ENCODE measurements around the gene SFTPA2. TPM values are rescaled to one million over a fixed set of nuclear protein-coding genes. Genes with fewer than 3 reads are reported as not detected.
"Not testable (repeated sequence)": the region's sequence is repeated elsewhere in the genome, so short reads cannot be mapped to it uniquely, and the experiment has no call there.

SFTPA2 gene
- total RNA-seq, 1 donor from 2014 or later = 0.08 TPM

DNA sequence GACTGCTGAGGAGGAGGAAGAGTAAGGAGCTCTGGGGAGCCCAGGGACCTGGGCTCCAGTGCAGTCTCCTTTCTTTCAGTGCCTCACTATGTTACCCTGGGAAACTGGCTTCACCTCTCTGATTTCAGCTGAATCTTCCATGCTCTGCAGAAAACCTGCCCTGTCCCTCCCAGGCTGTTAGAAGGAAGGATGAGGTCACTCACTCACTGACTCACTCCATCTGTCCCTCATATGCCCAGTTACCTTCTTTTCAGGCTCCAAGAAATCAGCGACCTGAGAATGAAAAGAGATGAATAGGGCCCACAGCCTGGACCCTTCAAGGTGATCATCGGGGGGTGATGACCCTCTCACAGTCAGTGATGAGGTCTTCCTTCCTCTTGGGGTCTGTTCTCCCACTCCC, 481 bp downstream of the SFTPA2 start:
- DNase-seq (ENCODE audit: low read depth) = no peak

DNA sequence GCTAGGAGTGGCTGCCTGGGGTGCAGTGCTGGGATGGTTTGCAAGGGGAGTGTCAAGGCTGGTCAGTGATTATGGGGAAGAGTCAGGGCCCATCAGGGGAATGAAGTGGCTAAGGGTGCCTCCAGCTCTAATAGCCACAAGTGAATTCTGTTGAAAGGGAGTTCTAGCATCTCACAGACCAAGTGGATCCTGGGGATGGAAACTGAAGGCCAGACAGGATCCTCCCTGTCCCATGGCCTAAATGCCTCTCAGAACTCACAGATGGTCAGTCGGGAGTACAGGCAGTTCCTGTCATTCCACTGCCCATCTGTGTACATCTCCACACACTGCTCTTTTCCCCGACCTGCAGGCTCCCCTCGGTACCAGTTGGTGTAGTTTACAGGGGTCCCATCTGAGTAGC, 3.2 kb downstream of the SFTPA2 start:
- not testable (repeated sequence) for DNase-seq (ENCODE audit: low read depth)

- DNase-seq (ENCODE audit: low read depth) = no peak
Measured at GRCh38 chr10:79555354-79556309, 4.6 kb downstream of the SFTPA2 start.

- peak; percentile 25 for DNase-seq (ENCODE audit: low read depth)
Measured at GRCh38 chr10:79552143-79552542, 8.1 kb downstream of the SFTPA2 start.

DNA sequence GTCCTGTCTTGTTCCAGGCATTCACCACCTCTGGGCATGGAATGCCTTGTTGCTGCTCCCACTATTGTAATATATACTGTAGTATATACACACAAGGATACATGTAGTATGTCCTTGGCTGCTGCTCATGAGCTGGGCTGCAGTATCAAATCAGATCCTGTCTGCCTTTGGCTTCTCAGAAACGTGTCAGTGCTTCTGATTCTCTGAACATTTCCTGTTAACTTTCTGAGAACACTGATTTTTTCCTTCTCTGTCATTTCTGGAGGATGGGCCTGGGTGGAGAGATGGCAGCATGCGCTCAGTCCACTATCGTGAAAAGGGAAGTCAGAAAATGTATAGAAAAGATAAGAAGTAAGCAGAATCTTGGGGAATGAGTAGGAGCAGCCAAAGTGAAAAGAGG, 12.2 kb downstream of the SFTPA2 start:
- no peak for DNase-seq (ENCODE audit: low read depth)

GRCh38 chr10:79547128-79547527, 13.1 kb downstream of the SFTPA2 start:
- DNase-seq (ENCODE audit: low read depth) = not testable (repeated sequence)

DNA sequence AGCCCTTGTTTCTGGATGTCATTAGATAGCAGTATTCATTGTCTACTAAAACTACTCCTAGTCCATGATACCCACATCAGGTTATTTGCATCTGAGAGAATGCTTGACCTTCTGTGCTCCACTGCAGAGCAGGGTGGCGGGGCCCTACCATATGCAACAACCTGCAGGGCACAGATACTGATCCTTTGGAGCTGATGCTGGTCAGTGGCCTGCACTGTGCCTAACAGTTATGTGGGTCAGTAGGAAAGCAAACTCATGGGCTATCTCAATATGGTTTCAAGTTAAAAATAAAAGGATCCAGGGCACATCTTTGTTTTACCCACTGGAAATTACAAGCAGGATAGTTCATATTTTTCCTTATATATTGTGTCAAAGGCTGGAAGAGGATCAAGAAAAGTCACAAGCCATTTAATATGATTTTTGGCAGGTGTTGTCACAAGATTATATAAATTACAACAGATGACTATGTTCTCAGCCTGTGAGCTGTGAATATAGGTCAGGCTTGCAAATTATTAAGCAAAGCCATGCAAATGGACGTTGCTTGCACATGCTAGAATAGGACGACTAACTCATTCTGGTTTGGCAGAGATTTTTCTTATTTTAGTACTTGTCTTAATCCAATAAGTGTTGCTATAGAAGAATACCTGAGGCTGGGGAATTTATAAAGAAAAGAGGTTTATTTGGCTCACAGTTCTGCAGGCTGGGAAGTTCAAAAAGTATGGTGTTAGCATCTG, 15.1 kb downstream of the SFTPA2 start:
- DNase-seq (ENCODE audit: low read depth) = not testable (repeated sequence)

DNA sequence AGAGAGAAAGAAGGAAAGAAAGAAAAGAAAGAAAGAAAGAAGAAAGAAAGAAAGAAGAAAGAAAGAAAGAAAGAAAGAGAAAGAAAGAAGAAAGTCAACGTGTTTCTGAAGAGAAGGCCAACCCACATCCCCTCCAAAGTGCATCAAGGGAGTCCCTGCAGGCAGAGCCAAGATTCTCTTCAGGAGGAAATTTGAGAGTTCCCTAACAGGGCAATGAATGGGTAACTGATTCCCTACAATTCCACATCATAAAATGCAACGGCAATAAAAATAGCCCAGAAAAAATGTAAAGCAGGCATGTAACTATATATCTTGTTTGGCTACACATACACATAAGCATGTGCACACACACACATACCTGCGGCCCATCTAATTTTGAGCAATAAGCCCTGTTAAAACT, 15.8 kb downstream of the SFTPA2 start:
- DNase-seq (ENCODE audit: low read depth) = not testable (repeated sequence)

GRCh38 chr10:79542626-79543025, 17.6 kb downstream of the SFTPA2 start:
- no peak for DNase-seq (ENCODE audit: low read depth)

- DNase-seq (ENCODE audit: low read depth) = not testable (repeated sequence)
Measured at GRCh38 chr10:79540930-79541329, 19.3 kb downstream of the SFTPA2 start.

DNA sequence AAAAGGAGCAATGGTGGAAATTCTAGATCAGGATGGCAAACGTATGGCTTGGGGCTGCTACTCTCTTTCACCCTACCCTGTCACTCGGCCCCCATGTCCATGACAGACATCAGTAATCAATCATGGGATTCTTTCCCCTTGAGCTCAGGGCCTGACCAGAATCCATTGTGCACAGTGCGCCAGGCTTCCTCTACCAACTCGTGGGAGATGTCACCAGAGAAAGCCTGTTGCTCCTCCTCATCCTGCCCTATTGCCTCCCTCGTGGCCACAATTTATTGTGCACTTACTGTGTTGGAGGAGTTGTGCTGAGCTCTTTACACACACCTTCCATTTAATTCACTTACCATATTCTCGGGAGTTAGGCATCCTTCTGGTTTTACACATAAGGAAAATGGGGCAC, 21.9 kb downstream of the SFTPA2 start:
- not testable (repeated sequence) for DNase-seq (ENCODE audit: low read depth)

DNA sequence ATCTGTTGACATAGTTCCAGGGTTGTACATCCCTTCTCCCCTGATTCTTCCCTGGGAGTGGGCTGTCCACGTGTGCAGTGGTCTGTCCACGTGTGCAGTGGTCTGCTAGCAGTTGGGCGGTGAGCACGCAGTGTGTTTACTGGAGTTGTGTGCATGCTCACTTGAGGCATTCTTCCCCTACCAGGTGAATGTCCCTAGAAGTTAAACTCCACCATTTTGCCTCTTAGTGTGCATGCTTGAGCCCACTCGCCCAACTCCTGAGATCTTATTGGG, 26.4 kb downstream of the SFTPA2 start:
- DNase-seq (ENCODE audit: low read depth) = not testable (repeated sequence)

DNA sequence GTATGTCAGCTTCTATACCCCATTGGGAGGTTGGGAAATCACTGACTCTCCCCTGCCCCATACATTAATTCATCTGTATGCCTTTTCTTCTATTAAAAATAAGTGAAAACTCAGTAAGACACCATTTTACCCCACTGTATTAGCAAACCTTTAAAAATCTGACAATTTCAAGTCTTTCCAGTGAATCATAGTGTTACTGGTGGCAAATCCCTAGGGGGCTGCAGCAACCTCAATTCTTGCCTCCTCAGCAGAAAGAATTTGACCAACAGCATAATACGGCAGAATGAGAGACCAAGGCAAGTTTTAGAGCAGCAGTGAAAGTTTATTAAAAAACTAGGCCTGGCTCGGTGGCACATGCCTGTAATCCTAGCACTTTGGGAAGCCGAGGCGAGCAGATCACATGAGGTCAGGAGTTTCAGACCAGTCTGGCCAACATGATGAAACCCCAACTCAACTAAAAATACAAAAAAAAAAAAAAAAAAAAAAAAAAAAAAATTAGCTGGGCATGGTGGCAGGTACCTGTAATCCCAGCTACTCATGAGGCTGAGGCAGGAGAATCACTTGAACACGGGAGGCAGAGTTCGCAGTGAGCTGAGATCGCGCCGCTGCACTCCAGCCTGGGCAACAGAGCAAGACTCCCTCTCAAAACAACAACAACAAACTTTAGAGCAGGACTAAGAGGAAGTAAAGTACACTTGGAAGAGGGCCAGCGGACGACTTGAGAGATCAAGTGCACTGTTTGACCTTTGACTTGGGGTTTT, 26.9 kb downstream of the SFTPA2 start:
- DNase-seq (ENCODE audit: low read depth) = peak; percentile 27

GRCh38 chr10:79528261-79528660, 31.9 kb downstream of the SFTPA2 start:
- not testable (repeated sequence) for DNase-seq (ENCODE audit: low read depth)

DNA sequence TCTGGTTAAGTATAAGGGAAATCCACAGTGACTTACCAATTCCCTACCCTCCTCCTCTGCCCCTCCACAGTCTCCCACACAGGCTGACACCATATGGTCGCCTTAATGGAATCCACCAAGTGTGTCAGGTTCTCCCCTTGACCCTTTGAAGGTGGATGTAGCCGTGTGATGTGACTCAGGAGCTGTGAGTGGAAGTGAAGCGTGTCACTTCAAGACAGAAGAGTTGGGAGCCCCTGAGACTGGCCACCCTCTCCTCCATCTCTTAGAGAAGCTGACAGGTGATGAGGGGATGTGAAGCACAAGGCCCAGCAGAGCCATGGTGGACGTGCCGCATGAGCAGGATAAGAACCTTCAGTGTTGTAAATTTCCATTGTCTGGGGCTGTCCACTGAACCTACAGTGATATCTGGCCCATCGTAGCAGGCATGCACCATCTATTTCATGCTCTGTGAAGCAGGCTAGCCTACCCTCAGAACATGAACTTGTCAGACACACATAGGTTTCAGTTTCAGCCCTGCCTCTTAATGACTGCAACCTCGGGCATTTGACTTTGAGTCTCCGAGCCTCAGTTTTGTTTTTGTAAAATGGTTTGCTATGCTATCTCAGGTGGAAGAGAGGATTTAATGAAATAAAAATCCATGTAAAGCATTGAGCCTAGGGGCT, 35.0 kb downstream of the SFTPA2 start:
- DNase-seq (ENCODE audit: low read depth) = not testable (repeated sequence)

DNA sequence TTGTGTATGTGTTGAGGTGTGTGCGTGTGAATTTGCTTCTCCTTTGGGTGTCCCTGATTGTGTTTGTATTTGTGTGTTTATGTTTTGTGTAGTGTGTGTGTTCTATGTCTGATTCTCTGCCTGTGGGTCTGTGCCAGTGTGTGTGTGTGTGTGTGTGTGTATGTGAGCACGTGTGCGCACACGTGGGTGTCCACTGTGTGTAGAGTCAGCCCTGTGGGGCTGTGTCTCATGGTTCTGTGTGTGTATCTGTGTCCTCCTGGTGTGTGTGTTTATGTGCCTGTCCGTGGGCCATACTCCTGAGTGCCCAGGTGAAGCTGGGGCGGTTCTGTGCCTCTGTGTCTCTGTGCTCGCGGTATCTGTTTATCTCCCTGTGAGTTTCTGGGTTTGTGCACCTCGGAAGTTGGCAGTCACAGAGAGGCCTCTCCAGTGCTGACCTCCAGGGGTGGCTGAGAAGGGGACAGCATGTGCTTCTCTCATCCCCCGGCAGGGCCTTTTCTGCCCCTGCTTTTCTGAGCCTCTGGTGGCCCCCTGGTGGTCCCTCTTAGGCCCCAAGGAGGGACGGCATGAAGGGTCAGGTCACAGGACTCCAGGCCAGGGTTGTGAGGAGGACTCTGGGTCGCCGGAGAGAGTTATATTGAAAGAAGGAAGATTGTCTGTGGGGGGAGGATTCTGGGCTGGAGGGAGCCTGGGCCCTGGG, 36.9 kb downstream of the SFTPA2 start:
- DNase-seq (ENCODE audit: low read depth) = not testable (repeated sequence)

GRCh38 chr10:79522464-79522863, 37.7 kb downstream of the SFTPA2 start:
- DNase-seq (ENCODE audit: low read depth) = not testable (repeated sequence)

DNA sequence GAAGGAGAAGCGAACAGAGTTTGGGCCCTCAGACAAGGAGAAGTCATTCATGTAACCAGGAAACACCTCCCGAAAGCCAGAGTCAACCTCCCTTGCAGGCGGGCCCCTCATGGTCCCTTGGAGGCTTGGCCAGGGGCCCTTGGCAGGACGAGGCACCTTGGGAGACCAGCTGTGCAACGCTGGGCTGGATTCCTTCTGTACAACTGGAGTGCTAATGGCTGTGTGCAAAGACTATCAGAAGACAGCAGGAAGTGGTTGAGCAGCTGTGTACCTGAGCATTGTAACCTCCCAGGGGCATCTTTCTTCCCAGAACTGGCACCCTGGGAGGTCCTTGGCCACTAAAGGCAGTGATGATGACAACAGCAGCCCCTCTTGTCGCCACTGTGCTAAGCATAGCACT, 38.5 kb downstream of the SFTPA2 start:
- not testable (repeated sequence) for DNase-seq (ENCODE audit: low read depth)

DNA sequence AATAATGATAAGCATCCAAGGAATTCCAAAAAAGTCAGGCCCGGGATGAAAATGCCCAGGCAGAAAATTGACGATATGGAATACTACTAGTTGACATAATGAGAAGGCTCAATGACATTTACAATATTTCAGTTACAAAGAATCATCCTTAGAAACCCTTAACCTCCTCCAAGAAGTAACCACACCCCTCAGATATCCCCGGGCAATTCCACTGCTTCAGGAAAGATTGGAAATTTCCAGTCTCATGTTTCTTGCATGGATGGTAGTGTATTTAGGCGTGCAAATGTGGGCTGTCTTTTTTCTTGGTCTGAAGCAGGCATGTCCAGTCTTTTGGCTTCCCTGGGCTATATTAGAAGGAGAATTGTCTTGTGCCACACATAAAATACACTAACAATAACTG, 42.6 kb downstream of the SFTPA2 start:
- DNase-seq (ENCODE audit: low read depth) = not testable (repeated sequence)

DNA sequence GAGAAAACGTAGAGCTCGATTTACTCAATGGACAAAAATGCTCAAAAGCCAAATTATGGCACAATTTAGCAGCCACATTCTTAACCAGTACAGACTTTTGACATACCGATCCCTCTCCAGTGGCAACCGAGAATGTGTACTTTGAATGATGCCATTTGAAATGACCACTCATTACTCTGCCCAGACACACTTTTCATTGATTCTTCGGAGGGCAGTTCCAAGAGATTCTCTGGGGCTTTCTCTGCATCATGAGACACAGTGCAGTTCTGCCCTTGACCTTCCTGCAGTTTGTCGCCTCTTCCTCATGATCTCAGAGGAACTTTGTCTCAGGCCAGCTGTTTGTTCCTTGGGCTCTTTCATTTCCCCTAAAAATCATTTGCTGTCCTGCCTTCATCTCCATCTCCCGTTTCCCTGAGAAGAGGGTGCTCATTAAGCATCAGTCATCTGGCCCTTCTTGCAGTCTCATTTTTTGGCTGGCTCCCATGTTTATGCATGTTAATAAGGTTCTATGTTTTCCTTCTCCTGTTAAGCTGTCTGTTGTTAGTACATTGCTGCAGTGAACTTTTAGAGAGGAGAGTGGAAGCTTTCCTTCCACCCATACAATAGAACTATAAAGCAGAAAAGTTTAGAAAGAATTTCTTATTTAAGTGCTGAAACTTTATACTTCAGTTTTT, 43.5 kb downstream of the SFTPA2 start:
- DNase-seq (ENCODE audit: low read depth) = not testable (repeated sequence)

Measured in myocyte (in vitro differentiated cells).